GM18951 (cell line): ENCODE data around the gene ZNF532.

ENCODE experiments used
- POLR2A ChIP-seq: IDR thresholded peaks from 4 replicates; pipeline ENCODE4 v1.6.1; 2011; ENCODE audit warnings: mild to moderate bottlenecking; ENCODE audit not compliant: insufficient read length, insufficient read depth; ENCODE audit errors: extremely low read depth
- in situ Hi-C: fragments of 300-500 bp; cut with MboI; formaldehyde crosslinking; loops from one replicate; pipeline ENCODE4 v1.12.0; 2022; ENCODE audit warnings: low sequenced_read_pairs, mixed read lengths, inconsistent platforms; ENCODE audit not compliant: unreplicated experiment

ZNF532 gene

DNA sequence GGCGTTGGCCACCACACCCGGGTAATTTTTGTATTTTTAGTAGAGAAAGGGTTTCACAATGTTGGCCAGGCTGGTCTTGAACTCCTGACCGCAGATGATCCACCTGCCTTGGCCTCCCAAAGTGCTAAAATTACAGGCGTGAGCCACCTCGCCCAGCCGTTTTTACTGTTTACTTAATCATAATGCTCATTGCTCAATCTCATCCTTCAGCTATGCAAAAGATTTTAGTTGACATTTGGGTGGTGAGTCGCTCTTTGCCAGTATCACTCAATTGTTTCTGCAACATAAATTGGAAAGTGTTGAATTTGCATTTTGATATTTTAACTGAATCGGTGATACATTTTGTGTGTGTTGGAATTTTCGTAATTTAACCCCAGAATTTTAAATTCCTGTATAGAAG lies 7.8 kb upstream of the ZNF532 start:
- in situ Hi-C loops, result no loop called here

DNA sequence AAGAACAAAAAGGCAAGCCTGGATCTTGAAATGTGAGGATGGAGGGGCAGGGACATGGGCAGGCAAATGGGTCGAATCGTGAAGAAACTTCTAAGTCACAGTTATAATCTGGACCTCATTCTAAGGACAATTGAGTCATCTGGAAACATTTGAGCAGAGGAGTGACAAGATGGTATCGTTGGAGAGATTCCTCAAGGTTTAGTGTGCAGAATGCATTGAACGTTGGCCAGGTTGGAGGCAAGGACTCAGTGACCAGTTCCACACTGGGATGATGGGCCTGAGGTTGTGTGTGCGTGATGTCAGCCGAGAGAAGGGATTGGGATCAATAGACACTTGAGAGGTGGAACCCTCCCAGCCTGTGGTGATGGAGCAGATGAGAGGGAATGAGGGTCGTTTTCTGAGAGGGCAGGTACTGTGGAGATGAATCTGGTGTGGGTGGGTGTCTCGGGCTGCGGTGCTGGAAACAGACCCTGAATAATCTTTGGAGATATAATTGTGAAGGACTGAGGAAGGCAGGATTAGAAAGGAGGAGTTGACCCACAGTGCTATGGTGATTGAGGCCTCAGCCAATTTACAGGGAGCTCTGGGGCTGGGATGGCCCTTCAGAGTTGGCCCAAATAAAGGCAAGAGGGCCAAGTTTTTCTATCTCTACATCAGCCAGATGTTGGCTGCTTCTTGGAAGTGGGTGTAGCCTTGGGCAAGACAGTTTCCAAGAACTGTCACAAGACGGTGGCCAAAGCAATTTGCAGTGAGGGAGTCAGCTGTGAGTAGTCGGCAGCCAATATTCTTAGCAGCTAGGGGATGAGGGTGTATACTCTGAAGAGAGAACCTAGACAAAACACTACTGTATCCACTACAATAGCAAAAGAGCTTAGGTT lies 5.8 kb upstream of the ZNF532 start:
- in situ Hi-C loops, result no loop called here

More for the DNA sequence above, 7.8 kb upstream of the ZNF532 start:
- TF ChIP-seq POLR2A, result no peak

DNA sequence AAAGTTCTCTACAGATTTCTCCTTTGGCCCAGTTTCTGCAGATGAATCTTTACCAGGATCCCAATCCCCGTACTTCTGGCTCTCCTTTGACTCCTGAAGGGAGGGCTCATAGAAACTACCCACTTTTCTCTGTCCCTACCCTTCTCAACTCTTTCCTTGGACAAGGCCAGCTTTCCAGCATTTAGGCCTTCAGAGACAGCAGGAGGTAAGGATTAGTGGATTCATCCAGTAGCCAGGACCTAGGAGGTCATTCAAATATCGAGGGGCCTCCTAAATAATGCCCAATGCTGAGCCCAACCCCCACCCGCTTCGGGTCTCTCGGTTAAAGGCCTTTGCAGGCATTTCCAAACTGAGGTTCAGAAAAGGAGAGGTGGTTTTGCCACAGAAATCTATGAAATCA lies 4.8 kb upstream of the ZNF532 start:
- no peak for TF ChIP-seq POLR2A
- in situ Hi-C loops, result no loop called here

More for the DNA sequence above, 5.8 kb upstream of the ZNF532 start:
- no peak for TF ChIP-seq POLR2A

DNA sequence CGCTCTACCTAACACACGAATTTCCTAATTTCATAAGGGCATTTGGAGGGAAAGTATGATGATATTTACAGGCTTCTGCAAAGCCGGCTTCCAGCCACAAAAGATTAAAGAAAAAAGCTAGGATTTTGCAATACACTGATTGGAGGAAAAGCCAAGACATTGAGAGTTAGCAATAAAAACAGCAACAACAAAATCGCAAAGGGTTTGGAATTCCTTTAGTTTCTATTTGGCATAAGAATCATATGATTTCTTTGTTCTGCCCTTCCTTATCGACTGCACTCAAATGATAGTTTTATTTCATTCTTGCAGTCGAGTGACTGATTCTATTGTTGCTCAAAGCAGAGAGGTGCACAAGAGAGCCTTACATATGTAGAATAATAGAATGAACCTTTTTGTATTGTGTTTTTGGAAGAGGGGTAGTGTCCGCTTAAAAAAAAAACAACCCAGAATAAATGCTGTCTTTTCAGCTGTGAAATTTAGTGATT lies 3.9 kb upstream of the ZNF532 start:
- no peak for TF ChIP-seq POLR2A
- in situ Hi-C loops, result no loop called here

DNA sequence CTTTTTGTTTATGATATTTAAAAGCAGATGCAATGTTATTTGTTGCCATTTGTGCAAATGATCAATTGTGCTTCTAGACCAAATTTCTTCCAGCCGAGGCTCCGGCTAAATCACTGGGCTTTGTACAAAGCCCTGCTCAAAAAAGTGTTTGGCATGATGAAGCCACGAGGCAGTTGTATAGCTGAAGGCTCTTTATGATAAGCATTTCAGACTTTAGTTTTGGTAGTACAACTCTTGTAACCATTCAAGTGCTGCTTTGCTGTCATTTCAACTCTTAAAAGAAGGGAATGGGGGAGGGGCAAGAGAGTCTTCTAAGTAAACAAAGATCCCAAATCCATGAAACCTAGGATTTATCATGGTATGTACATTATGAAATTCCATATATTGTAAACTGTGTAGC lies 3.3 kb upstream of the ZNF532 start:
- in situ Hi-C loops, result no loop called here
- no peak for TF ChIP-seq POLR2A

DNA sequence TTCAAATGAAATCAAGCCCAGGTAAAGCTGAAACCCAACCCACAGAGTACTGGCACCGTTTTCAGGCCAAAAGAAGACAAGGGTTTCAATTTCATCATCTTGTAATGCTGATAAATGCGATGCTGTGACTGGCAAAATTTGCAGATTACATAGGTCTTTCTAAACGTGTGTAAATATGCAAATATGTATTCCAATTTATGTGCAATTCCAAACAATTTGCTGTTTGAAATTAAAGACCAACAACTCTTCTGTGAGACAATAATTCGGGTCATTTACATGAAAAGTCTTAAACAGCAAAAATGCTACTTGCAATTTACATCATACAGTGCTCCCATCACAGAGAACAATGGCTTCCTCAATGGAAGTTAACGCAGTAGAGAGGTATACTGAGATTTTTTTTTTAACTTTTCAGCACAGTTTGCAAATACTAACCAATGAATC lies 2.8 kb upstream of the ZNF532 start:
- no peak for TF ChIP-seq POLR2A
- in situ Hi-C loops, result no loop called here

DNA sequence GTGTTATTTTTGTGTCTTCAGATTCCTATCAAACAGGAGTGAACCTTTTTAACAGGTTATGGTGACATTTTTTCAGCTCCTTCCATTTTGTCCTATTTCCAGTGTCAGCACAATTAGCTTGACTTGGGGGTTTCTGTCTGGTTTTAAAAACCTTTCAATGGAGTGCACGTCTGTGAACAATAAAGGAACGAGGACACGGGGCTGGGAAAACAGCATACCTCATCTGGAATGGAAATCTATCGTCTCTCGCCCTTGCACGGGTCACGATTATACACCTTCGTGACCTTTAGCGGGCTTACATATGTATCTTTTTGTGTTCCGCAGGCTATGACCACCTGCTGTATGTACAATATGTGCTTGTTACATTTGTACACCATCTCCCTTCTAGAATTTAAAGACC lies 2.3 kb upstream of the ZNF532 start:
- no peak for TF ChIP-seq POLR2A
- in situ Hi-C loops, result no loop called here

DNA sequence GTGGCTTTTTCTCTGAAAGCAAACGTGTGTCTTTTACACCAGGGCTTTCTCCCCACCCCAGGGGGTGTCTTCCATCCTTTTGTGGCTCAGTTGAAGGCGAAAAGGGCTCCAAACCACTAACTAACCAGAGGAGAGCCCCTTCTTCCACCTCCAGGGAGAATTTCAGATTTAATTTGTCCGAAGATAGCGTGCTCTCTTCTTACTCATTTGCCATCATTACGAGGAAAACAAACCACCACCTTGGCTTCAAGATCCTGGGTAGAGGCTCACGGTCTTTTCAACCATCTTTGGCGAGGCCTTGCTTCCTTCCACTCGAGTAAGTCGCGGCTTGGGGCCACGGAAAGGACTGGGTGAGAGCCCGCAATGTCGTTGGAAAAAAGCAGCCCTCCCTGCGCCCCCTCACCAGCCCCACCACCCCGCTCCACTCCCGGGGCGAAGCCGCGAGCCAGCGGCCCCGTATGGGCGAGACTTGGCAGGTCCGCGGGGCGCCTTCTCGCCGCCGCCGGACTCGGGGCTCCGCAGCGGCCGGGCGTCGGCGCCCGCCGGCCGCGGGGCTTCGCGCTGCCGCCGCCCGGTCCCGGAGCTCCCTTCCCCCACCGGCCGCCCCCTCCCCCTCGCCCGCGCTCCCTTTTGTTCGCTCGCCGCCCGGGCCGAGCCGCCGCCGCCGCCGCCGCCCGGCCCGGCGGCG lies 1.7 kb upstream of the ZNF532 start:
- TF ChIP-seq POLR2A, result no peak
- in situ Hi-C loops, result no loop called here

DNA sequence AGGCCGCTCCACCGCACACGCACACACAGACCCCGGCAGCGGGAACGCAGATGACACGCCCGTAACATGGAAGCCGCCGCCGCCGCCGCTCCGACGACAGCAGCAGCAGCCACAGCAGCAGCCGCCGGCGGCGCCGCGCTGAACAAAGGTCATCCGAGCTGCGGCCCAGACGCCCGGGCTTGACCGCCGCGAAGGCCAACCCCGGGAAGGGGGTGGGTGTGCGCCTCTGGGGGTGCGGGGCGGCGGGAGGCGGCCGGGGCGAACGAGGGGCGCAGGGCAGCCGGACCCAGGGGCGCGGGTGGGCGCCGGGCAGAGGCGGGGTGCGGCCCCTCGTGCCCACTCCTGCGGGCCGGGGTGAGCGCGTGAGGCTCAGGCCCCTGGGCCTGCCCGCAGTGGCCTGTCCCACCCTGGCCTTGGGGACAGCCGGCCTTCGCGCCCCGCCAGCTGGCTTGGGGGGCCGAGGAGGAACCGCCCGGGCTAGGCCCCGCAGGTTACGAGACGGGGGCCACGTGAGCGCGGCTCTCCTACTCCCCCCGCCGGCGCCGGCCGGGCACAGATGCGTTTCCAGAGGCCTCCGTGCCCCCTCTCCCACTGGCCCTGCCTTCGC lies 1.0 kb upstream of the ZNF532 start:
- TF ChIP-seq POLR2A, result no peak
- in situ Hi-C loops, result no loop called here

DNA sequence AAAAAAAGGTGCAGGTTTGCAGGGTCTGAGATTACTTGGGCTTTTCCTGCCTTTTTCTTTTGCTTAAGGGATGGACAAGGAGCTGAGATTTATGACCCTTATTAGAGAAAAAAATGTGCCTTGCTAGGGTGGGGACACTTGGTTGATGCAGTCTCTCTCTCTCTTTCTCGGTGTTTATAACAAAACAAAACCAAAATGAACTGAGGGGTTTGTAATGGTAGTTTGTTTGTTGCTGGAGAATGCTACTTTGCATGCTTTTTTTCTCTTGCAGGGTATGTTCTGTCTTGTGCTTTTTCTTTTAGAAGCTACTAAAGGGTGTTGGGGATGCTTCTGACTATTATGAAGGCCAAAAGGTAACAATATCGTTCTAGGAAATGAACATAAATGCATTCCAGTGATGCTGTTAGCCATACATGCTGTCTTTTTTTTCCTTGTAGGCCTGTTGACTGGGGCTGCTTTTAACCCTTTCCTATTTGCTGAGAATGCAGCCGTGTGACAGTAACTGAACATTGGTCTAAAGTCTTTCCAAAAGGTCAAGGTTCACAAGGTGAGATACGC lies 435 bp downstream of the ZNF532 start:
- in situ Hi-C loops, result no loop called here
- TF ChIP-seq POLR2A, result no peak

DNA sequence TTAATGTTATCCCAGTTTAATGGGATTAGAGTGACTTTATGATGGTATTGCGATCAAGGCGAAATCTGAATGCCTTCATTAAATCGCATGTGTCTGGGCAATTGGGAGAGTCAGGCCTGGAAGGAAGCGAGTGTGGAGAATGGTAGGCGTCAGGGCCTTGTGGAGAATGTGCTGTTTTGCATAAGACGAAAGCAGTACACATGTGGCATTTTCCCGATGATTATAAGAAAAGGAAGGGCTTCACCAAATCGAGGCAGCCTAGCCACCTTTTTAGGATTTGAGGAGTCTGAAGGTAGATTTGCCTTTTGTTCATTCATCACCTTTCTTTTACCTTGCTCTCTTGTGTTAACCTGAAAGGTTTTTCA lies 1.0 kb downstream of the ZNF532 start:
- in situ Hi-C loops, result no loop called here
- TF ChIP-seq POLR2A, result no peak

DNA sequence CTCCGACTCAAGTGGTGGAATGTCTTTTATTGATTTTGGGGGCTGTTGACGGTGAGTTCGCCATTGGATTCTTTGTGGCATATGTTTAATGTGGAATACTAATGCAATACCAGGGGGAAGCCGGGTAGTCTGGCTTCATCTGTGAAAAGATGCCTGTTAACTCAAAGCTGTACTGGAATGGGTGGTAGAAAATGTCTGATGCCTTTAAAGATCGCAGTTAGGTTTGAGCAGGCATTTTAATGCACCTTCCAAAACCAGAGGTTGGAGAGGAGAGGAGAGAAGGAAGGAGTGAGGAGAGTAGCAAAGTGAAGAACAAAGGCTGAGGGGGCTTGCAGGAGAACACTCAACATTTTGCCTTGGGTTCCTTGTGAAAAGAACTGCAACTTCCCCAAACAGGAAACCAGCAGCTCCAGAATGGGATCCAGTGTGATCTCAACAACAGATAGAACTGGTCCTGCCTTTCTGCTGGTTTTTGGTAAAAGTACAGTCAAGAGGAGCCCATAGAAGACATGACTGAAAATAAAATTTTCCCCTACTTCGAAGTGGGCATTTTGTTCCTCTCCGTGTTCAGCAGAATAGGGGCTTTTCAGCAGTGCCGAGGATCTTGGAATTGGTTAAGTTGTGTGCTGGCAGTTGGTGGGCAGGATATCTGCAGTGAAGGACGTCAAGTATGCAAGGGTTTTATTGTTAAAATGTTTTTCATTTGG lies 1.5 kb downstream of the ZNF532 start:
- no peak for TF ChIP-seq POLR2A
- in situ Hi-C loops, result no loop called here

DNA sequence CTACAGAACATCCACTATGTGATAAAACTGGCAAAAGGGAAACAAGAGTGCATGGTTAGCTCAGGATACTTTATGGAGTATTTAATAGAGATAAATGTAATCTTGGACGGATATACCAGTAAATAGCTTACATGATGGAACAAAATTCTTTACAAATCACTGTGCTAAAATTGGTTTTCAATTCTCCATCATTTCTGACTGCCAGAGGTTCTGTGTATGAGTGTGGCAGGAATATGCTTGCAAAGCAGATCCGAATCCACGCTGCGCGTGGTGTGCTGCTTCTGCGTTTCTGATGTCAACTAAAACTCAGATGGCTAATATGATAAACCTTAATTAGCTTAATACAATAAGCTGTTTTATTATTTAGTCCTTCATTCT lies 2.1 kb downstream of the ZNF532 start:
- in situ Hi-C loops, result no loop called here
- TF ChIP-seq POLR2A, result no peak

DNA sequence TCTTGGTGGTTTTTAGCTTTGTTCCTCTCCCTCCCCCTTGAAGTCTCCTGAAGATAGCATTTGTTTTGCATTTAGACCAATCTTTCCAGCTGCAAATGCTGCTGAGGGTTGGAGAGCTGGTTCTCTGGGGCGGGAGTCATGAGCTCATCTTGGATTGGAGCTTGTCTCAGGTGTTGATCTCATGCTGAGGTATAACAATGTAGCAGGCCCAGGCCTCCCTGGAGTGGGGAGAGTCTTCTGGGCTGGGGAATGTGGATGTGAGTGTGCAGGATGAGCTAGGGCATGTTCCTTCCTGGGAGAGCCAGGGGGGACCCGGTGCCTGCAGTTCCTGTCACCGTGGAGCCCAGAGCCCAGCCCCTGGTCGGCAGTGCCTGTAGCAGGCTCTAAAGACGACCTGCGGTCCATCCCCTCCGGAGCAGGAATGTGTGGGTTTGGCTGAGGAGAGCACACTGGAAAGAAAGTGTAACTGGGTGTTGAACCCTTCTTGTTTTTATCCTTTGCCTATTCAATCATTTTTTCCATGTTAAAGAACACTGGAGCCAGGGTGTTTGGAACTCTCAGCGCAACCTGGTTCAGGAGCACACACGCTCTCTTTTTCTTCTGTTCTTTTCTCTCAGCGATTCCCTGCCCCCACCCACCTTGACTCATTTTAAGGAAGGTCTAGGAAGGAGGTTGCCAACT lies 2.7 kb downstream of the ZNF532 start:
- in situ Hi-C loops, result no loop called here
- no peak for TF ChIP-seq POLR2A
